ENCODE measurements around the gene DUOX1. TPM values are rescaled to one million over a fixed set of nuclear protein-coding genes. Genes with fewer than 3 reads are reported as not detected.

DUOX1 gene
- total RNA-seq, 4 donors from 2014 or later = 1.5 to 4.2 (median 3.9) TPM

GRCh38 chr15:45088801-45089711 lies 40.7 kb upstream of the DUOX1 start:
- Histone ChIP-seq H3K9me3 (no peaks in the 10 kb centered on the region), H3K4me3 (no peak overlapping the region), H3K27ac (no peak overlapping the region), H3K27me3 (peaks cover 0 to 10% of the 10 kb centered on the region in 2 donors), H3K36me3 (no peaks in the 10 kb centered on the region), H3K4me1 (no peaks in the 10 kb centered on the region)
- WGBS, 2 donors = 80 to 86% methylated on average over 10 of the region's 10 CpGs
- DNase-seq (ENCODE audit: low spot score in 2 of 2) = no peak
- TF ChIP-seq EP300 (IDR thresholded peaks at IDR 0.05) = no peak
- no peak for TF ChIP-seq CTCF (IDR thresholded peaks at IDR 0.05)
- no peak for TF ChIP-seq POLR2A (IDR thresholded peaks at IDR 0.05)

DNA sequence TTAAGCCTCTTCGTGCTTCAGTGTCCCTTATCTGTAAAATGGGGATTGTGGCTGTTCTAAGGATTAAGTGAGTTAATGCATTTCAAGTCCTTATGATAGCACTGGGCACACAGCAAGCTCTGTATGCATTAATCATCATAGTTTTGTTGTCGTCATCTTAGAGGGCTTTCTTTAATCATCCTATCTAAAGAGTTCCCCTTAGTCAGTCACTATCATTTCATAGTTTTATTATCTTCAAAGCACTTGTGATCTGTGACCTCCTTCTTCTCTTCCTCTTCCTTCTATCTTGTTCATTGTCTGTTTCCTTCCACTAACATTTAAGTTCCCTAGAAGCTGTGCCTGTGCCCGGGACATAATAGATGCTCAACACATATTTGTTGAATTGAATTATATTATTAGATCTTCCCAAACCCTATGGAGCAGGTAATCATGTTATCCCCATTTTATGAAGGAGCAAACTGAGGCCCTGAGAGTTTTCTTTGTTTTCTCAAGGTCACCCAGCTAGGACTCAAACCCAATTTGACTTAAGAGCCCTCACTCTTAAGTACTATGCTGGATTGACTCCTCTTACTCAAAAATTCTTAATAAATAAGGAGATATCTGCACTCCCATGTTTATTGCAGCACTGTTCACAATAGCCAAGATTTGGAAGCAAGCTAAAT lies 40.0 kb upstream of the DUOX1 start:
- 65 to 76% methylated on average over 3 of the region's 3 CpGs for WGBS, 2 donors
- H3K27ac ChIP-seq = no peak overlapping the region
- no peak for DNase-seq (ENCODE audit: low spot score in 2 of 2)
- no peaks in the 10 kb centered on the region for H3K36me3 ChIP-seq
- no peak for TF ChIP-seq CTCF (IDR thresholded peaks at IDR 0.05)
- TF ChIP-seq POLR2A (IDR thresholded peaks at IDR 0.05) = no peak
- no peak for TF ChIP-seq EP300 (IDR thresholded peaks at IDR 0.05)
- H3K4me3 ChIP-seq = no peak overlapping the region
- H3K4me1 ChIP-seq = no peaks in the 10 kb centered on the region
- H3K27me3 ChIP-seq = peaks cover 0 to 7% of the 10 kb centered on the region in 2 donors
- no peaks in the 10 kb centered on the region for H3K9me3 ChIP-seq

DNA sequence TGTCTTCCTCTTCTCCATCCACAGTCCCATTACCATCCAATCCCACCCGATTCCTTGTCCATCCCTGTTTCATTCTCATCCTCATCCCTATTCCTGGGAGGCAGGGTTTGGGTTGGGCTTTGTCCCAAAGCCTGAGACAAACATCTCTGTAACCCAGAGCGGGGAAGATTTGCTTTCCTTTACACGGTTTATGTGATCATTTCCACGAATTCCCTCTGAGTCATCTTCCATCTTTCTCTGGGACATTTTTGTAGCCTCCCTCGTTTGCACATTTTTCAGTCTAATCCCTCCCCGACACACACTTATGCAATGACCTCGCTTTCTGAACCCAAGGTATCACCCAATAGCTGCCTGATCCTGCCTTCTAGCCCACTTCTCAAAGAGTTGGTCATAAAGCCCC lies 38.6 kb upstream of the DUOX1 start:
- Histone ChIP-seq H3K9me3 (no peaks in the 10 kb centered on the region), H3K27ac (no peak overlapping the region), H3K4me3 (no peak overlapping the region), H3K27me3 (peaks cover 0 to 3% of the 10 kb centered on the region in 2 donors), H3K4me1 (no peaks in the 10 kb centered on the region), H3K36me3 (no peaks in the 10 kb centered on the region)
- WGBS, 2 donors = 65% methylated on average over 7 of the region's 7 CpGs
- TF ChIP-seq EP300 (IDR thresholded peaks at IDR 0.05) (no peak), POLR2A (IDR thresholded peaks at IDR 0.05) (no peak), CTCF (IDR thresholded peaks at IDR 0.05) (no peak)
- no peak for DNase-seq (ENCODE audit: low spot score in 2 of 2)

GRCh38 chr15:45091576-45091975 lies 38.2 kb upstream of the DUOX1 start:
- H3K4me3 ChIP-seq = no peak overlapping the region
- no peak for TF ChIP-seq CTCF (IDR thresholded peaks at IDR 0.05)
- TF ChIP-seq EP300 (IDR thresholded peaks at IDR 0.05) = no peak
- TF ChIP-seq POLR2A (IDR thresholded peaks at IDR 0.05) = no peak
- no peaks in the 10 kb centered on the region for H3K4me1 ChIP-seq
- peaks cover 0 to 3% of the 10 kb centered on the region in 2 donors for H3K27me3 ChIP-seq
- H3K36me3 ChIP-seq = no peaks in the 10 kb centered on the region
- DNase-seq (ENCODE audit: low spot score in 2 of 2) = no peak
- 72 to 89% methylated on average over 2 of the region's 2 CpGs for WGBS, 2 donors
- no peaks in the 10 kb centered on the region for H3K9me3 ChIP-seq
- no peak overlapping the region for H3K27ac ChIP-seq

GRCh38 chr15:45093013-45093412 lies 36.8 kb upstream of the DUOX1 start:
- H3K27me3 ChIP-seq = peaks cover 0 to 3% of the 10 kb centered on the region in 2 donors
- DNase-seq (ENCODE audit: low spot score in 2 of 2) = no peak
- TF ChIP-seq EP300 (IDR thresholded peaks at IDR 0.05) = no peak
- TF ChIP-seq CTCF (IDR thresholded peaks at IDR 0.05) = no peak
- TF ChIP-seq POLR2A (IDR thresholded peaks at IDR 0.05) = no peak
- no peak overlapping the region for H3K4me3 ChIP-seq
- no peak overlapping the region for H3K27ac ChIP-seq
- H3K4me1 ChIP-seq = no peaks in the 10 kb centered on the region
- no peaks in the 10 kb centered on the region for H3K9me3 ChIP-seq
- H3K36me3 ChIP-seq = no peaks in the 10 kb centered on the region
- WGBS, 2 donors = 89 to 91% methylated on average over 4 of the region's 4 CpGs

All from tibial nerve (tissue), 4 donors.